ENCODE measurements around the gene HAO2.

HAO2 gene

DNA sequence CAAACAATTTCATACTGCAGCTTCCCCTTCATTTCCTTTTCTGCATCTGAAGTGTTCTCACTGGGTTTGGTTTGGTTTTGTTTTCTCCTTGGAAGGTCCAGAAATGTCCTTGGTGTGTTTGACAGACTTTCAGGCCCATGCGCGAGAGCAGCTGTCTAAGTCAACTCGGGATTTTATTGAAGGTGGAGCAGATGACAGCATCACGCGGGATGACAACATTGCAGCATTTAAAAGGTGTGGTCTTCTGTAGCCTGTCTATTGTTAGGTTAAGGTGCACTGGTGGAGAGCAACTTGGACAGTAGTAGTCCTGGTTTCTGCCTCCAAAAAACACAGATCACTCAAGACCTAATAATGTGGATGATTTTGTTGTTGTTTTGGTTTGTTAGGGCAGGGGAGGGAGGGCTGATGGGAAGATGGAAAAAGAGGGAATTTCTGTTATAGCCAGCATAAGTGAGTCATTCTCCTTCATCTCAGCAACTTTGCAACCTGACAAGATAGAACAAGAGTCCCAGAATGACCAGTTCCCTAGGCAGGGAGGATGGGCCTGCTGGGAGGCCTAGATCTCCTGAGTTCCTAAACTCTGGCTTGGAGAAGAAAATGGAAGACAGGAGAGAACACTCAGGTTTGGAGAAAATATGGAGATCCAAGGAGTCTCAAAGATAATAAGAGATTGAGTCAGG lies 12.5 kb downstream of the HAO2 start:
- no peak for DNase-seq (ENCODE audit: low read depth)

DNA sequence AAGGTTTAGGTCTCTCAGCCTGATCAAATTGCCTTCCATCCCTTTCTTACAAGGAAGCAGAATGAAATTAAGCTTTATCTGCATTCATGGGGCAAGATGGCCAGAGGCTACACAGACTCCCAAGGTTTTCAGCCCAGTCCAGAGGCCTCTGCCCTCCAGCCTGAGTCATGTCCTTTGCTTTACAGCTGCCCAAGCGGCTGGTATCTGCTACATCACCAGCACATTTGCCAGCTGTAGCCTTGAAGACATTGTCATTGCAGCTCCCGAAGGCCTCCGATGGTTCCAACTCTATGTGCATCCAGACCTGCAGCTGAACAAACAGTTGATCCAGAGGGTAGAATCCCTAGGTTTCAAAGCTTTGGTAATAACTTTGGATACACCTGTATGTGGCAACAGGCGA lies 16.0 kb downstream of the HAO2 start:
- no peak for DNase-seq (ENCODE audit: low read depth)

DNA sequence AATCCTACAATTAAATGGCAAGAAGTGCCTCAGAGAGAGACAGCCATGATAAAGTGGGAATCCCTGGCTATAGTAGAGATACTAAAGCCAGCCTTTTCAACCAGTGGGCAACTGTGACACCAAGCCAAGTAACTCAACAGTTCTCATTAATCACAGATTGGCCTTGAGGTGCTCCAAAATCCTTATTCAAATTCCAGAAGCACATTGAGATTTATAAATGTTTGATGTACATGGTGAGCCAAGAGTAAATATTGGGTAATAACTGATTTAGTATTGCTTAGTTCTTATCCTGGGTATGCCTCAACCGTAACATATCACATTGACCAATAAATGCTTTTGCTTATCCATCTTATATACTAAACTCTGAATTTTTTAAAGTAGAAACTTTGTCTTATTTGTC lies 17.1 kb downstream of the HAO2 start:
- no peak for DNase-seq (ENCODE audit: low read depth)

DNA sequence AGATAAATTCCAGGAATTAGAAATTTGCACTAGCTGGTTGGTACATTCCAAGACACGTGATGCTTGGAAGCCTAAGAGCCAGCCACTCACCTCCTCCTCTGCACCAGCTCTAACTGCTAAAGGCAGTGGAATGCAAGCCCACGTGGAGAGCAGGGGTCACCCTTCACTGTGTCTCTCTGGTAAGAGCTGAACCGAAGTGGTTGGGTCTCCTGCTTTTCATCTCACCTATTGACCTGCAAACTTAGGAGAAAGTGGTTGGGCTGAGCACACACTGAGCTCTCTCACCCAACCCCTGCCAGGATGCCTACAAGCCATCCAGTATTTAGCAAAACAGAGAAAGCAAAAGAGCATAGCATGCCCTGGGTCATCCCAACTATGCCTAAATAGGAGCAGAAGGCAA lies 19.3 kb downstream of the HAO2 start:
- DNase-seq (ENCODE audit: low read depth) = no peak

DNA sequence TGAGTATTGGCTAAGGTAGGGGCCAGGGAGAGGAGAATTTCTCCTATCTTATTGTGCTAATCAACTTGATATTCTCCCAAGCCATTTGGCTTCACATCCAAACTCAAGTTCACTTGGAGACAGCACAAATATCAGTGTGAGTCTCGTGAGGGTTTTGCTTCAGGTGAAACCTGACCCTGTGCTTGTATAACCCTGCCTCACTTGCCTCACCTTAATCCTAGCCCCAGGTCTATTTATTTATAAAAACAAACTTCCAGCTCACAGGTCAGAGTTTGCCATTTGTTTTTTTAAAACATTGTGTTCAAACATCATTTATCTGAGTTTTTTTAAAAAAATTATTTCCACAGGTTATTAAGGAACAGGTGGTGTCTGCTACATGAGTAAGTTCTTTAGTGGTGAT lies 19.9 kb downstream of the HAO2 start:
- no peak for DNase-seq (ENCODE audit: low read depth)

DNA sequence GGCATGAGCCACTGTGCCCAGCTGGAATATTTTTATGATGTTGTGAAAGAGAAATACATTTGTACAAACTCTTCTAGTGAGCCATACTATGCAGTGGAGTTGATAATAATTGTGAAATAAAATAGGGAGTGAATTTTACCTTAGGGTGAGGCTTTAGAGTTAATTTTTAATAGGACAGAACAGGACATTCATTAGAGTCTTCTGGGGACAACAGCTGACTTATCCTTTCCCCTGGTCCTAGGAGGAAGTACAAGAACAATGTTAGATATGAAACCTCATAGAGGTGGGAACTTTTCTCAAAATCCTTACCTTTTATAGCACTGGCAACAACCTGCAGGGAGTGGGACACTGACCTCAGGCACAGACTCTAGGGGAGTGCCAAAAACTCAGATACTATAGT lies 21.9 kb downstream of the HAO2 start:
- DNase-seq (ENCODE audit: low read depth) = no peak

DNA sequence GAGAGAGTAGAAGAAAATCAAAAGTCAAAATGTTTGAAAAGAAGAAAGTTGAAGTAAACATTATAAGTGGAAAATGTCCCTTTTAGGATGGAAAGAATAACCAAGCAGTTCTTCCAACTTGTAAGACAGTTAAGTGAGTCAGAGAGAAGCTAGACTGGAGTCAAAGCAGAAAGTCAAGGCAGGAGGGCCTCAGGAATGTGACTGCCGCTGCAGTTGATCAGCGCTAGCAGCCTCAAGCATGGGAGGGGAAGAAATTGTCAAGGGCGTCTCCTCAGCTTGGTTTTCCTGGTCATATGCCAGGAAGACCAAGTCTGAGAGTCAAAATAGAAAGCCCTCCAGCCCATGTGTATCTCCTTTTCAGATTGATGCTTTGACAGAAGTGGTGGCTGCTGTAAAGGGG lies 23.2 kb downstream of the HAO2 start:
- no peak for DNase-seq (ENCODE audit: low read depth)

DNA sequence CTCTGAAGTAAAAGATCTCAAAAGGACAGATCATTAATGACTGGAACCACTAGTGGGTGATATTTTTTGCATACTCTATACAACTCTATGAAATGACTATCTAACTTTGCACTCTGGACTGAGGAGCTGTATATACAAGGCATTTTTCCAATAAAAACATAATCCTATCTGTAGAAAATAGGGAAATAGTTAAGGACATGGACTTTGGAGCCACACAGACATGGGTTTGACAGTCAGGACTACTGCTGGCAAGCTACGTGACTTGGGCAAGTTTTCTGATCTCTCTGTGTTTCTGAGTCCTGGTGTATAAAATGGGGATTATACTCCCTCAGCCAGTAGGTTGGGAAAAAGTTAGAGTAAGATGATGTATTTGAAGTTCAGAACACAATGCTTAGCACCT lies 25.5 kb downstream of the HAO2 start:
- no peak for DNase-seq (ENCODE audit: low read depth)

DNA sequence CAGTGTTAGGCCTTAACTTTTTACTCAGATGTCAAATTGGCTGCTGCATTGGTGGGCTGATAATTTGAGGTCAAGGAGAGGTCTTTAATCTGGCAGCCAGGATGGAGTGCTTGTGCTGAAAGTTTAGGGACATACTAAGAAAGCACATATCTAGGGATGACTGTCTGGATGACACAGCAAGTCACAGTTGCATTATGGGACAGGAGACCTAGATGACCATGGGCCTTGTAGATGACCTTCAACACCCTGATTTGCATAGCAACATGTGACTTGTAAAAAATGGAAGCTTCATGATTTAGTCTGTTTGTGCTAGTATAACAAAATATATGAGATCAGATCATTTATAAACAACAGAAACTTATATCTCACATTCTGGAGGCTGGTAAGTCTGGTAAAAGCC lies 28.4 kb downstream of the HAO2 start:
- DNase-seq (ENCODE audit: low read depth) = no peak

DNA sequence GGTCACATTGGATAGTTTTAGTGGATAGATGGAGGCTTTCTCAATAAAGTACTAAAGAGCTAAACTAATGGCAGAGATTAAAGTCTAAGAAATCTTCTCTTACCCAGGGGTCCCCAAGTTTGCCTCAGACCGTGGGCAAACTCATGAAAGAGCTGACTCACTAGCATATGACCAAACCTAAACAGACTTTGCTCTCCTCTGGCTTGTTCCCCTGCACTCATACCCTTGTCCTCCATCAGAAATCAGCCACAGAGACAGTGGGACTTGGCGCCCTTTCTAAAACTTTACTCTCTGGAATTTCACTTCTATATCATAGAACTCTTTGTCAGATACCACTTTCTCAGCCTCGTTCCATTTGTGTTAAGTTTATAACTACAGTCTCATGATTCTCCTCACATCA lies 29.4 kb downstream of the HAO2 start:
- DNase-seq (ENCODE audit: low read depth) = no peak

DNA sequence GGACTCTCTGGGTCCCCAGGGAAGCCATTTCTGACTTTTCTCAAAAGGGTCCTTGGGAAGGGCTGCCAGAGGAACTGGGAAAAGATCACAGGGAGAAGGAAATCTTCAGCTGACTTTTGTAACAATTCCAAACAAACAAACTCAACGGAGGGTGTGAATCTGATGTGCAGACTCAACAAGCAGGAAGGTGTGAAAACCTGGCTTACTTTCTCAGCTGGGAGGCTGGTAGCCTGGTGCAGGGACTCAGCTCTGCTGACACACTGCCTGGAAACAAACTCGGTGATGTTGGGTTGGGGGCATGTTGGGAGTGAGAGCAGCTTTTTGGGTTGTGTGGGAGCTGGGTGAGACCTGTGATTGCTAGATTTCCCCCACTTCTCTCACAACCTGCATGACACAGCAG lies 36.2 kb downstream of the HAO2 start:
- DNase-seq (ENCODE audit: low read depth) = no peak

DNA sequence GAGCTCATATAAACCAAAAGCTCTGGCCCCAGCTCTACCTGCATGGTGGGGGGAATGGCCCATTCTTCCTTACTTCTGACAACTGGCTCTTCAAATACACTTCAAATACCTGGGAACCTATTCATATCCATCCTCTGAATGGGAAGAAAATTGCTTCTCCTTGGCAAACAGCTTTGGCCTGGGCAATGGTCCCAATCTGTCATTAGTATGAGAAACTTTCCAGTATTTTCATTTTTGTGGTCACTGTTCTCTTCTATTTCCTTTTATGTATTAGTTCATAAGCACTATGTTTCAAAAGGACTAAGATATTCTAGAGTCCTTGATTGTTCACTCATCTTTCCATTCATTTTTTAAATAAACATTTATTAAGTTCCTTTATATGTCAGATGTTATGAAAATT lies 41.1 kb downstream of the HAO2 start:
- DNase-seq (ENCODE audit: low read depth) = no peak

DNA sequence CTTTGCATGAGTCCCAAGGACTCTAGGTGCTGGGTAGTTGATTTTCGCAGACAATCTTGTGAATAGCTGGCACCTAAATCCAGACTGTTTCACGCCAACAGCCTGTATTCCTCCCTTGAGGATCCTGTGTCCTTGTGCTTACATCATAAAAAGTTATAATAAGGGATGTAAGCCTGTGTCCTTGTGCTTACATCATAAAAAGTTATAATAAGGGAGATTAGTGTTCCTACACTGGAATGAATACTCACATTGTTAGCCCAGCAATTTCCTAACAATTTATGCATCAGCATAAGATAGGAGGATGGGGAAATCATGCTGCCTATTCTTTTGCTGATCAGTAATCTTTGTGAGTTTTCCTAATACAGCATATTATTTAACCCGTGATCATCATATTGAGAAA lies 42.4 kb downstream of the HAO2 start:
- no peak for DNase-seq (ENCODE audit: low read depth)

DNA sequence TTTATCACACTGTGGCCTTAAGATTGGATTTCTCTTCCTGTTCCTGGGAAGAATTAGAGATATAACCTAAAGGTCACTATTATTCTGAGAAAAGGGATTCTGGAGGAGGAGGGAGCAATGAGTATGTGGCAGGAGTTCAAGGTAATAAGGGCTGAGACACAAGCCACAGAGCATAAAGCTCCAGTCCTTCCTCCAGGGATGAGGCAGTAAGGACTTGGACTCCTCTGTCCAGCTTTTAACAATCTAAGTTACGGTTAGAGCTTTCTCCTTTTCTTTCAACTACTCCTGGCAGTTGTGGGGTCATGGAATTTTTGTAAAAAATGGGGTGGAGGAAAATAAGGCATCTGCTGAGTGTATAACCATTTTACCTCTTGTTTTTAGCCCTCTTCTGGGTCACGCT lies 46.4 kb downstream of the HAO2 start, which contains the start of gene HSD3B2:
TSS of gene HSD3B2 (plus strand) at position 201 of the 400 bp plus-strand sequence. CDS start 270 bp downstream, outside the sequence.
- DNase-seq (ENCODE audit: low read depth) = no peak

DNA sequence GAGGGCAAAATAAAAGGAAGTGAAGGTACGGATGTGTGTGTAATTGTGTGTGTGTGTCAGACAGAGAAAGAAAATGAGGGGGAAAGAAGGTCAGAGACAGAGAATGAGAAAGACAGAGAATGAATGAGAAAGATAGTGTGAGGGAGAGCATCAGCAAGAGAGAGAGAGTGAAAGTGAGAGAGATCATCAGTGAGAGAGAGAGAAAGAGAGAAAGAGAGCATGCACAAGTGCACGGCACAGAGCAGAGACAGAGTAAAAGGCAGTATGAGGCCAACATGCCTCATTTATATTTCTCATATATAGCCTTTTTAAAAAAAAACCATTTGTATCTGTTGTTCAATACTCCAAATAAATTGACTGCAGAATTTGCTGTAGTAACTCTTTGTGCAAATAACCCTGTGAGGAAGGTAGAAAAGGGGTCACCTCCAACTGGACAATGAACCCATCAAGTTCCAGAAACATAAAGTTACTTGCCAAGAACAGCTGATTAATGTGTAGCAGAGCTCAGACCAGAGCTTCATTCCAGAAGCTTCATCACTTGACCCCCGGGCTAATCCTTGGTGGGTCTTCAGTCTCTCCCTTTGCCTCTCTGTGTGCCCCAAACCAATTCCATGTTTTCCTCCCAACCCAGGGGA lies 47.5 kb downstream of the HAO2 start:
- no peak for DNase-seq (ENCODE audit: low read depth)

DNA sequence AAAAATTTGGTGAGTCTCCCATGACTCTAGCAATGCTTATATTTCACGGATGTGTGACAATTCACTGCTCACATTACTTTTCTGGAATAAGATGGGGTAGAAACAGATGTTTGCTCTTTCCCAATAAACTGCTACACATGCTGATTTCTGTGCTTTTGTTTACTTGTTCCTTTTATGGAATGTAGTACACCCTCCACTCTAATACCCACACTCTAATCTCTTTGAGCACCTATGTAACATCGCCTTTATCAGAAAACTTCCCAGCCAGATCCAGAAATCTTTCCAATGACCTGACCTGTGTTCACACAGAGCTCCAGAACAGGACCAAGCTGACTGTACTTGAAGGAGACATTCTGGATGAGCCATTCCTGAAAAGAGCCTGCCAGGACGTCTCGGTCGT lies 50.5 kb downstream of the HAO2 start:
- DNase-seq (ENCODE audit: low read depth) = no peak

DNA sequence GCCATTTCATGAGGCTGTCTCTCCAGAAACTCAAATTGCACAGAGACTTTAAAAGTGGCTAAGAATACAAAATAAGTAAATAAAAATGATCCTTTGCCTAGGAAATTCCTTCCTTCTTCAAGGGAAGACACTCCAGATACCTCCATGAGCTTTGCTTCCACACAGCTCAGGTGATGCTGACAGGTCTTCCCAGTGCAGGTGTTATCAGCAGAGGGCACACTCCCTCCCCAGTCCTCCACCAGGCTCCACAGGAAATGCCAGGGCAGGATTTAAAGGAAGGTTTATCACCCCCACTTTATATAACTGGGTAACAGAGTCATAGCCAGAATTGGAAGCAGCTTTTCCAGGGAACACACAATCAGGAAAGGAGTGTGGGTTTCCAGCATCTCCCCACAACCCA lies 52.1 kb downstream of the HAO2 start:
- no peak for DNase-seq (ENCODE audit: low read depth)

DNA sequence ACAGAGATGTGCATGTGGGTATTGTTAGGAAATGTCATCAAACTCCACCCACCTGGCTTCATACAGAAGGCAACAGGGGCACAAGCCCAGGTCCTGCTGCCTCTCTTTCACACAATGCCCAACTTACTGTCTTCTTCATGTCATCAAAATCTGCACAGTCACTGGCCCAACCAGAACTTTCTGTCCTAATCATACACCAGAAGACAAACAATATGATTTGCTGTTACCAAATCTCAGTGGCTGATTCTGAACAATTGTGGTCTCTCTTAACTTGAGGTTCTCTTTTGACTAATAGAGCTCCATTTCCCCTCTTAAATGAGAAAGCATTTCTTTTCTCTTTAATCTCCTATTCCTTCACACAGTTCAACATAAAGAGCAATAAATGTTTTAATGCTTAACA lies 54.0 kb downstream of the HAO2 start:
- DNase-seq (ENCODE audit: low read depth) = no peak

DNA sequence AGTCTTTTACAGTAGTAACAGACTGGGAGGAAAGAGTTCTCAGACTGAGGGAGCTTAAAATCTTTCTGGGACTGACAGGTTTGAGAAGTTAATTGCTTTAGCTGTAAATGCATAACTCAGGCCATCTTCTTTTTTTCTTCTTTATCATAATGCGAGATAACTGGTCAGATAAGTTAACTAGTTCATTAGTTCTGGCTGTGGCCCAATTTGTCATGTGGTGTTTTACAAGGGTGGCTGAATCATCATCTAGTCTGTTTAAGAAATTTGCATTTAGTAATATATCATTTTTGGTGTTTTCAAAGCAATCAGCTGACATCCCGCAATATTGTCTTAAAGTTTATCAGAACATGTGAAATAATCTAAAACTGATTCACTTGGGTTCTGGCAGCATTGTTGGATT lies 60.4 kb downstream of the HAO2 start:
- no peak for DNase-seq (ENCODE audit: low read depth)

DNA sequence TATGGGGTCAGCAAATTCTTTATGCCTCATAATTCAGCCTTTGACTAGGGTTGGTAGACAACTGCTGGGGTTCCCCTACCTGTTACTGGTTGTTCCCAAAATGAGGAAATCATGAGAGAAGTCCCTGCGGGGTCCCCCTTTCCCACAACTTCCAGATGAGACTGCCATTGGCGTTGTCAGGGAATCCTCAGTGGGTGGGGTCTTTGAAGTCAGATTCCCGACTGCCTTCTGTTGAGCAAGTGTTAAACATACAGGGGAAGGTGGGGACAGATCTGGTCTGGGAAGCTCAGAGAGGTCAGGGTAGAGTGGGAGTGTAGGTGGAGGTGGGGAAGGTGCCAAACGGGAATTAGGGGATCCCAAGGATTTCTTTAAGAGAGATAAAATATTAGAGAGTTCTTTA lies 61.1 kb downstream of the HAO2 start:
- DNase-seq (ENCODE audit: low read depth) = no peak

DNA sequence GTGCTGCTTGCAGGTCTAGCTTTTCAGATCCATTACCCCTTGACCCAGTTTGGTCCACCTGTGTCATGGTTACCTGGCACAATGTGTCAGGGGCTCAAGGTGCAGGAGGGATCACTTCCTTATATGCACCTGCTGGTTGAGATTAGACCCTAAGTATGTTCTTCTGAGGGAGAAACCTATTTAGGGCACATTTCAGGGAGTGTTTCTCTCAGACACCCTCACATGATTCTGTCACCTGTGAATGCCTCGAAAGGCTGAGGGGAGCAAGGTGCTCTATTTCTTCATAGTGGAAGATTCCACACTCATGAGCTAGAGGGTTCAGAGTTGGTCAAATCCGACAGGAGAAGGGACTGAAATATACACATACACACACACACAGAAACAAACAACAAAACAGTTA lies 61.9 kb downstream of the HAO2 start:
- no peak for DNase-seq (ENCODE audit: low read depth)

DNA sequence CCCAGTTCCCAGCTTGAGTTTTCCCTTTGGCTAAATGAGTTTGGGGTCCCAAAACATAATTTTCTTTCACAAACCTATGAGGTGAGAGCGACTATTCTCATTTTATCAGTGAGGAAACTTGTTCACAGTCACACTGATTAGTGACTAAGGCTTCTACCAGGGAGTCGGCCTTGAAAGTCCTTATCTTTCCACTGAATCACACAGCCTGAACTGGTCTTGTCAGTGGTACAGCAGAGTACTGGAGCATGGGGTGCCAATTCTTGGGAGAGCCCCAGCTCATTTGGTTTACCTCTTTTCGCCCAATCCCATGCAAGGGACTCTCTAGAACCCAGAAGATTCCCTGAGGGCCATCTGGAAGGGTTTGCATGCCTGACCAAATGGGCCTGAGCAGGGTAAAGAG lies 63.3 kb downstream of the HAO2 start:
- no peak for DNase-seq (ENCODE audit: low read depth)

DNA sequence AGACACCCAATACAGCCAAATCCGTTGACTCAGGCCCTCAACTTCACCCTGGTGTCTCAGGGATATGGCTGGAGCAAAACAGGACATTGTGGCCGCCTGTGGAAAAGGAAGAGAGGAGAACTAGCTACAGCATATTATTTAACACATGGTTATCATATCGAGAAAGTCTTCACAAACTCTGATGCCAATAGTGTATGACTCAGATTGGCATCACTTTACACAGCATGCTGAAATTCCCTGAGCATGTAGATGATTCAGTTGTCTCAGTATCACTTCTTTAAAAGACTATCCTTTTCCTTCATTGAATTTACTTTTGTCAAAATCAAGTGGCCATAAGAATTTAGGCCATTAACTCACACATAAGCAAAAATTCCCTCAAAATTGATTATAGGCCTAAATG lies 66.5 kb downstream of the HAO2 start:
- no peak for DNase-seq (ENCODE audit: low read depth)

DNA sequence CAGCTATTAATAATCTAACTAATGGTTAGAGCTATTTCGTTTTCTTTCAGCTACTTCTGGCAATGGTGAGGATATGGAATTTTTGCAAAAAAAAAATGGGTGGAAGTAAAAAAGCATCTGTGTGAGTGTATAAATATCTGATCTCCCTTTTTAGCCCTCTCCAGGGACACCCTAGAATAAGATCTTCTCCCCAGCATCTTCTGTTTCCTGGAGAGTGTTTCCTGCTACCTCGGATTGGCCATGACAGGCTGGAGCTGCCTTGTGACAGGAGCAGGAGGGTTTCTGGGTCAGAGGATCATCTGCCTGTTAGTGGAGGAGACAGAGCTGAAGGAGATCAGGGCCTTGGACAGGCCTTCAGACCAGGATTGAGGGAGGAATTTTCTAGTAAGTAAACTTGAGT lies 70.2 kb downstream of the HAO2 start:
- no peak for DNase-seq (ENCODE audit: low read depth)
